Naive B cell (primary cell): ENCODE results near the gene ZSWIM3. TPM values are rescaled to one million over a fixed set of nuclear protein-coding genes. Genes with fewer than 3 reads are reported as not detected.
"Not testable (repeated sequence)": the region's sequence is repeated elsewhere in the genome, so short reads cannot be mapped to it uniquely, and the experiment has no call there.

Source experiments
- ATAC-seq, 2 donors: fragments of 150-1000 bp; cut with Tn5 transposase; 2 replicates each; pipeline ENCODE4 v1.10.0; 2021; ENCODE audit warnings: low read depth in 2 of 2, mild to moderate bottlenecking in 2 of 2, moderate library complexity in 2 of 2
- DNase-seq: peaks from one replicate; pipeline ENCODE4 v3.0.0; 2022
- H3K27ac Mint-ChIP-seq, 6 donors: one replicate each; pipeline ENCODE4 v1.8.0; 2020 to 2022; ENCODE audit warnings: mild to moderate bottlenecking in 6 of 6, mixed read lengths in 6 of 6, moderate library complexity in 5 of 6, inconsistent platforms in 2 of 6
- H3K27me3 Mint-ChIP-seq, 3 donors: one replicate each; pipeline ENCODE4 v1.8.0; 2021 to 2022; ENCODE audit warnings: mixed read lengths in 3 of 3, mild to moderate bottlenecking in 1 of 3
- H3K36me3 Mint-ChIP-seq, 2 donors: one replicate each; pipeline ENCODE4 v1.8.0; 2020 to 2022; ENCODE audit warnings: mixed read lengths in 2 of 2, inconsistent platforms in 1 of 2, mild to moderate bottlenecking in 1 of 2
- H3K4me1 Mint-ChIP-seq, 3 donors: one replicate each; pipeline ENCODE4 v1.8.0; 2020 to 2022; ENCODE audit warnings: mixed read lengths in 3 of 3, inconsistent platforms in 1 of 3, mild to moderate bottlenecking in 1 of 3, moderate library complexity in 1 of 3
- H3K4me3 Mint-ChIP-seq, 8 donors: one replicate each; pipeline ENCODE4 v1.8.0; 2020 to 2022; ENCODE audit warnings: mild to moderate bottlenecking in 8 of 8, mixed read lengths in 8 of 8, moderate library complexity in 8 of 8, inconsistent platforms in 2 of 8
- H3K9me3 Mint-ChIP-seq, 7 donors: one replicate each; pipeline ENCODE4 v1.8.0; 2020 to 2022; ENCODE audit warnings: mixed read lengths in 7 of 7, mild to moderate bottlenecking in 5 of 7, inconsistent platforms in 2 of 7, moderate library complexity in 1 of 7
- polyA plus RNA-seq, 6 donors: library from polyadenylated mRNA; unstranded; fragments of 300-500 nt; fragmentation: Illumina TruSeq; gene quantifications; one replicate each; pipeline ENCODE4 v1.2.3, GENCODE V29; 2021; ENCODE audit warnings: low read depth in 6 of 6

Gene ZSWIM3
- polyA plus RNA-seq, 6 donors from 2014 or later, result 1.3 to 2.9 (median 1.8) TPM; not detected in 1

- Mint-ChIP-seq H3K4me3 (peak overlapping the region in 1 of 8 donors; percentile 68), H3K27ac (no peak overlapping the region), H3K27me3 (no peaks in the 10 kb centered on the region), H3K9me3 (no peaks in the 10 kb centered on the region), H3K36me3 (peaks cover 0 to 6% of the 10 kb centered on the region in 2 donors), H3K4me1 (peaks cover 19 to 38% (median 29%) of the 10 kb centered on the region in 3 donors)
- DNase-seq, result no peak
- no peak for ATAC-seq
Observed at GRCh38 chr20:45853484-45853883, 3.9 kb upstream of the ZSWIM3 start.

- Mint-ChIP-seq H3K4me1 (peaks cover 28 to 47% (median 46%) of the 10 kb centered on the region in 3 donors), H3K36me3 (peaks cover 6 to 11% of the 10 kb centered on the region in 2 donors), H3K4me3 (peak overlapping the region; percentile 91 to 99 (median 95)), H3K27me3 (no peaks in the 10 kb centered on the region), H3K9me3 (no peaks in the 10 kb centered on the region), H3K27ac (peak overlapping the region; percentile 91 to 97 (median 93))
- ATAC-seq (peak; percentile 2 to 4), DNase-seq (no peak)
Observed at GRCh38 chr20:45857882-45858216, 435 bp downstream of the ZSWIM3 start.

- H3K27me3 Mint-ChIP-seq, result no peaks in the 10 kb centered on the region
- H3K4me3 Mint-ChIP-seq, result peak overlapping the region in 1 of 8 donors; percentile 69
- ATAC-seq (no peak), DNase-seq (no peak)
- H3K36me3 Mint-ChIP-seq, result peaks cover 6 to 11% of the 10 kb centered on the region in 2 donors
- no peak overlapping the region for H3K27ac Mint-ChIP-seq
- H3K4me1 Mint-ChIP-seq, result peaks cover 31 to 42% (median 40%) of the 10 kb centered on the region in 3 donors
- no peaks in the 10 kb centered on the region for H3K9me3 Mint-ChIP-seq
Observed at GRCh38 chr20:45859916-45860315, 2.5 kb downstream of the ZSWIM3 start.

- Mint-ChIP-seq H3K27ac (peak overlapping the region in 2 of 6 donors; percentile 75 to 84), H3K27me3 (no peaks in the 10 kb centered on the region), H3K9me3 (no peaks in the 10 kb centered on the region), H3K4me3 (peak overlapping the region in 1 of 8 donors; percentile 69), H3K4me1 (peaks cover 31 to 39% (median 37%) of the 10 kb centered on the region in 3 donors), H3K36me3 (peaks cover 6 to 11% of the 10 kb centered on the region in 2 donors)
- DNase-seq, result no peak
- ATAC-seq, result no peak
Observed at GRCh38 chr20:45860560-45861220, 3.3 kb downstream of the ZSWIM3 start.

GRCh38 chr20:45861221-45862075, 4.0 kb downstream of the ZSWIM3 start:
- Mint-ChIP-seq H3K36me3 (peaks cover 6 to 11% of the 10 kb centered on the region in 2 donors), H3K4me1 (peaks cover 30 to 32% (median 31%) of the 10 kb centered on the region in 3 donors), H3K27ac (no peak overlapping the region), H3K27me3 (no peaks in the 10 kb centered on the region), H3K9me3 (no peaks in the 10 kb centered on the region), H3K4me3 (no peak overlapping the region)
- DNase-seq (no peak), ATAC-seq (no peak)

- DNase-seq (no peak), ATAC-seq (no peak)
- Mint-ChIP-seq H3K36me3 (peaks cover 6 to 11% of the 10 kb centered on the region in 2 donors), H3K27me3 (no peaks in the 10 kb centered on the region), H3K4me1 (peaks cover 13 to 20% (median 15%) of the 10 kb centered on the region in 3 donors), H3K4me3 (no peak overlapping the region), H3K27ac (no peak overlapping the region), H3K9me3 (no peaks in the 10 kb centered on the region)
Observed at GRCh38 chr20:45863543-45864470, 6.4 kb downstream of the ZSWIM3 start.

- no peaks in the 10 kb centered on the region for H3K36me3 Mint-ChIP-seq
Observed at GRCh38 chr20:45866454-45866853, 9.0 kb downstream of the ZSWIM3 start.

GRCh38 chr20:45867136-45867818, 9.9 kb downstream of the ZSWIM3 start:
- no peak for ATAC-seq
- Mint-ChIP-seq H3K27me3 (no peaks in the 10 kb centered on the region), H3K4me3 (no peak overlapping the region), H3K9me3 (no peaks in the 10 kb centered on the region), H3K4me1 (peaks cover 0 to 6% (median 0%) of the 10 kb centered on the region in 3 donors), H3K36me3 (peaks cover 0 to 1% of the 10 kb centered on the region in 2 donors), H3K27ac (no peak overlapping the region)
- DNase-seq, result no peak

More at GRCh38 chr20:45866454-45866853, 9.0 kb downstream of the ZSWIM3 start:
- no peaks in the 10 kb centered on the region for H3K27me3 Mint-ChIP-seq
- H3K4me3 Mint-ChIP-seq, result no peak overlapping the region
- H3K27ac Mint-ChIP-seq, result peak overlapping the region in 1 of 6 donors; percentile 77
- DNase-seq (no peak), ATAC-seq (no peak)
- no peaks in the 10 kb centered on the region for H3K9me3 Mint-ChIP-seq
- H3K4me1 Mint-ChIP-seq, result peaks cover under 1 to 6% (median under 1%) of the 10 kb centered on the region in 3 donors

- no peaks in the 10 kb centered on the region for H3K9me3 Mint-ChIP-seq
- H3K4me3 Mint-ChIP-seq, result no peak overlapping the region
- H3K27ac Mint-ChIP-seq, result no peak overlapping the region
- H3K4me1 Mint-ChIP-seq, result peaks cover 0 to 6% (median 0%) of the 10 kb centered on the region in 3 donors
- H3K27me3 Mint-ChIP-seq, result no peaks in the 10 kb centered on the region
- DNase-seq (no peak), ATAC-seq (no peak)
- peaks cover 0 to 3% of the 10 kb centered on the region in 2 donors for H3K36me3 Mint-ChIP-seq
Observed at GRCh38 chr20:45867819-45868176, 10.4 kb downstream of the ZSWIM3 start.

- DNase-seq, result no peak
- Mint-ChIP-seq H3K9me3 (no peaks in the 10 kb centered on the region), H3K4me3 (no peak overlapping the region), H3K4me1 (no peaks in the 10 kb centered on the region), H3K36me3 (peaks cover 0 to 3% of the 10 kb centered on the region in 2 donors), H3K27ac (peak overlapping the region in 1 of 6 donors; percentile 71), H3K27me3 (no peaks in the 10 kb centered on the region)
- no peak for ATAC-seq
Observed at GRCh38 chr20:45872626-45873025, 15.2 kb downstream of the ZSWIM3 start.

- Mint-ChIP-seq H3K9me3 (no peaks in the 10 kb centered on the region), H3K4me3 (peak overlapping the region in 1 of 8 donors; percentile 70), H3K36me3 (peaks cover 0 to 3% of the 10 kb centered on the region in 2 donors), H3K4me1 (no peaks in the 10 kb centered on the region), H3K27me3 (no peaks in the 10 kb centered on the region), H3K27ac (no peak overlapping the region)
- DNase-seq (no peak), ATAC-seq (no peak)
Observed at GRCh38 chr20:45873409-45874103, 16.1 kb downstream of the ZSWIM3 start.

GRCh38 chr20:45874104-45874481, 16.7 kb downstream of the ZSWIM3 start:
- not testable (repeated sequence) for H3K4me1 Mint-ChIP-seq, H3K9me3 Mint-ChIP-seq, H3K27me3 Mint-ChIP-seq, H3K27ac Mint-ChIP-seq, ATAC-seq, H3K36me3 Mint-ChIP-seq, DNase-seq
- H3K4me3 Mint-ChIP-seq, result peak overlapping the region in 1 of 8 donors; percentile 70
